ENCODE measurements around the gene CYB5R2. TPM values are rescaled to one million over a fixed set of nuclear protein-coding genes. Genes with fewer than 3 reads are reported as not detected.

Gene CYB5R2
- total RNA-seq, 2 experiments from 2014 or later: not detected

DNA sequence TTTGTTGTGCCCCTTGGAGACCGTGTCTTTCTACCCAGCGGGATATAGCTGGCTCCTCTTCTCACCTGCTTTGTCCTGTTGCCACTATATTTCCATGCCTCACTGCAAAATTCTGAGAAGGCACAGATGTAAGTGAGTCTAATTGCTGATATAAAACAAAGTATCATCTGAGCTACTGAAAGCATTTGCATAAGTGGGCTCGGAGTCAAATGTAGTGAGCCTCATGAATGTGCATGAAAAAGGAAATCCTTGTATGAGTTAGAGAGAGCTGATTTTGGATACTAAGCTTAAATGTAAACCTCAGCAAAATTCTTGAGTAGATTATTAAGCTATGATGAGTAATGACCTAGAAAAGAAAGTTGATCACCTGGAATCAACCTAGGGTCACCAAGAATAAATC lies 19.1 kb upstream of the CYB5R2 start:
- intact Hi-C loops (cut with micrococcal nuclease; ENCODE audit: unreplicated experiment): loop anchor here (5.0 kb wide), 1 partner anchor 250 kb away; no protein-coding TSS in a partner anchor
- H3K4me1 ChIP-seq (ENCODE audit: insufficient read depth, low read length, poor library complexity, severe bottlenecking): no peaks in the 10 kb centered on the region
- H3K36me3 ChIP-seq (ENCODE audit: insufficient read depth, low read length): no peaks in the 10 kb centered on the region
- no peak overlapping the region for H3K27ac ChIP-seq (ENCODE audit: low read depth, low read length, poor library complexity, severe bottlenecking)
- POLR2A ChIA-PET: interaction anchor here (1.2 kb wide), 1 partner anchor 13 kb away, joined by 3 read pairs; no protein-coding TSS in a partner anchor
- BruUV-seq (replicated peaks): no TSS peak
- TF ChIP-seq, protein P1, sequence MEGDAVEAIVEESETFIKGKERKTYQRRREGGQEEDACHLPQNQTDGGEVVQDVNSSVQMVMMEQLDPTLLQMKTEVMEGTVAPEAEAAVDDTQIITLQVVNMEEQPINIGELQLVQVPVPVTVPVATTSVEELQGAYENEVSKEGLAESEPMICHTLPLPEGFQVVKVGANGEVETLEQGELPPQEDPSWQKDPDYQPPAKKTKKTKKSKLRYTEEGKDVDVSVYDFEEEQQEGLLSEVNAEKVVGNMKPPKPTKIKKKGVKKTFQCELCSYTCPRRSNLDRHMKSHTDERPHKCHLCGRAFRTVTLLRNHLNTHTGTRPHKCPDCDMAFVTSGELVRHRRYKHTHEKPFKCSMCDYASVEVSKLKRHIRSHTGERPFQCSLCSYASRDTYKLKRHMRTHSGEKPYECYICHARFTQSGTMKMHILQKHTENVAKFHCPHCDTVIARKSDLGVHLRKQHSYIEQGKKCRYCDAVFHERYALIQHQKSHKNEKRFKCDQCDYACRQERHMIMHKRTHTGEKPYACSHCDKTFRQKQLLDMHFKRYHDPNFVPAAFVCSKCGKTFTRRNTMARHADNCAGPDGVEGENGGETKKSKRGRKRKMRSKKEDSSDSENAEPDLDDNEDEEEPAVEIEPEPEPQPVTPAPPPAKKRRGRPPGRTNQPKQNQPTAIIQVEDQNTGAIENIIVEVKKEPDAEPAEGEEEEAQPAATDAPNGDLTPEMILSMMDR (conservative IDR thresholded peaks at IDR 0.05; ENCODE audit: low read length): no peak
- TF ChIP-seq EZH2phosphoT487 (IDR thresholded peaks at IDR 0.05; ENCODE audit: borderline replicate concordance, low read depth, low read length): no peak
- no peak overlapping the region for H3K4me2 ChIP-seq (ENCODE audit: low read length)
- no peaks in the 10 kb centered on the region for H3K9me3 ChIP-seq (ENCODE audit: low read length)
- no peaks in the 10 kb centered on the region for H3K79me2 ChIP-seq (ENCODE audit: insufficient read depth, low read depth, low read length)
- no peaks in the 10 kb centered on the region for H4K20me1 ChIP-seq (ENCODE audit: insufficient read depth, low read length)
- H3K9me2 ChIP-seq (ENCODE audit: insufficient read depth, low read length): no peaks in the 10 kb centered on the region
- no peak overlapping the region for H2AFZ ChIP-seq (ENCODE audit: low read length)
- DNase-seq (ENCODE audit: low spot score): no peak
- H3K4me3 ChIP-seq (ENCODE audit: low read depth, low read length, poor library complexity, severe bottlenecking): no peak overlapping the region
- CTCF ChIA-PET (ENCODE audit: unreplicated experiment): interaction anchor here (0.6 to 0.8 kb wide), 2 partner anchors 117 to 339 kb away, joined by 3 read pairs; no protein-coding TSS in a partner anchor

DNA sequence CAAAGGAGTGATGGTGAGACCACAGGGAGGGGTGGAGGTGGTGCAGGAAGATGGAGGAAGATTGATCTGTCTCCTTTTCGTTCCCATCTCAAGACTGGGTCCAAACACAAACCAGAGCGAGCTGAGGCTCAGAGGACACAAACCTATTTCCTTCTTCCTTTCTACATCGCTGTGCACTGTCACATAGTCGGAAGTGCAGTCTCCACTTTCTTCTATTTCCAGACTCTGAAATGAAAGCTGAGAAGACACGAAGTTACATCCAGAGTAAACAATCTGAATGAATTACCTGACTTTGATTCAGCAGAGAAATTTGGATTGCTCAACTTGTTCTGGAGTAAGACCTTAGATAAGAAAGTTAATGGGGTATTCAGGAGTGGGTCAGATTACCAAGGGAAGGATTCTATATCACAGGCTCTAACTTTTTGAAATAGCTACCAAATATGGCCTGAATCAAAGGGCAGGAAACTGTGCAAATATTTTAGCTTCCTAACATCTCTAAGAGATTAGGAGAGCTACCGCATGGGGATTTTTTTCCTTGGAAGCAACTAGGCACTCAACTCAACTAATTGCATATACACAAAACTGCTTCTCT lies 18.6 kb upstream of the CYB5R2 start:
- POLR2A ChIA-PET: interaction anchor here (1.2 kb wide), 1 partner anchor 13 kb away, joined by 3 read pairs; no protein-coding TSS in a partner anchor
- H2AFZ ChIP-seq (ENCODE audit: low read length): no peak overlapping the region
- H3K79me2 ChIP-seq (ENCODE audit: insufficient read depth, low read depth, low read length): no peaks in the 10 kb centered on the region
- intact Hi-C loops (cut with micrococcal nuclease; ENCODE audit: unreplicated experiment): loop anchor here (5.0 kb wide), 1 partner anchor 250 kb away; no protein-coding TSS in a partner anchor
- CTCF ChIA-PET (ENCODE audit: unreplicated experiment): no interaction called here
- H3K4me3 ChIP-seq (ENCODE audit: low read depth, low read length, poor library complexity, severe bottlenecking): no peak overlapping the region
- TF ChIP-seq, protein P1 (conservative IDR thresholded peaks at IDR 0.05; ENCODE audit: low read length): no peak
- no peak for TF ChIP-seq EZH2phosphoT487 (IDR thresholded peaks at IDR 0.05; ENCODE audit: borderline replicate concordance, low read depth, low read length)
- no peaks in the 10 kb centered on the region for H3K9me3 ChIP-seq (ENCODE audit: low read length)
- no peaks in the 10 kb centered on the region for H4K20me1 ChIP-seq (ENCODE audit: insufficient read depth, low read length)
- H3K36me3 ChIP-seq (ENCODE audit: insufficient read depth, low read length): no peaks in the 10 kb centered on the region
- no peak overlapping the region for H3K27ac ChIP-seq (ENCODE audit: low read depth, low read length, poor library complexity, severe bottlenecking)
- no TSS peak for BruUV-seq (replicated peaks)
- H3K4me2 ChIP-seq (ENCODE audit: low read length): no peak overlapping the region
- no peaks in the 10 kb centered on the region for H3K9me2 ChIP-seq (ENCODE audit: insufficient read depth, low read length)
- no peaks in the 10 kb centered on the region for H3K4me1 ChIP-seq (ENCODE audit: insufficient read depth, low read length, poor library complexity, severe bottlenecking)
- DNase-seq (ENCODE audit: low spot score): no peak

DNA sequence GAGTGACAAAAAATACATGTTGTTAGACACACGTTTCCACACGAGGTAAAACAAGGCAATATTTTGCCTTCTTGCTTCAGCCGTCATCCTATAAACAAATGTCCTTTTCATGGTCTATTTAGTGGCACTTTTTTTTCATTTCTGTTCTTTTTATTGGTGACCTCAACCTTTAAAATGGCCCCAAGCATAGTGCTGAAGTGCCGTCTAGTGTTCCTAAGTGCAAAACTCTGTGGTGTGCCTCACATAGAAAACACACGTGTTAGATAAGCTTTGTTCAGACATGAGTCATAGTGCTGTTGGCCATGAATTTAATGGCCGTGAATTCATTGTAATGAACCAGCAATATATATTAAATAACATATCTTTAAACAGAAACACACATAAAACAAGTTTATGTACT lies 17.3 kb upstream of the CYB5R2 start:
- Histone ChIP-seq H3K4me3 (ENCODE audit: low read depth, low read length, poor library complexity, severe bottlenecking) (no peak overlapping the region), H3K9me2 (ENCODE audit: insufficient read depth, low read length) (no peaks in the 10 kb centered on the region), H3K27ac (ENCODE audit: low read depth, low read length, poor library complexity, severe bottlenecking) (no peak overlapping the region), H4K20me1 (ENCODE audit: insufficient read depth, low read length) (no peaks in the 10 kb centered on the region), H2AFZ (ENCODE audit: low read length) (0 out of 2 replicates have a peak overlapping the region, but pooled peaks have one; percentile 27), H3K36me3 (ENCODE audit: insufficient read depth, low read length) (no peaks in the 10 kb centered on the region), H3K9me3 (ENCODE audit: low read length) (no peaks in the 10 kb centered on the region), H3K79me2 (ENCODE audit: insufficient read depth, low read depth, low read length) (no peaks in the 10 kb centered on the region), H3K4me2 (ENCODE audit: low read length) (no peak overlapping the region), H3K4me1 (ENCODE audit: insufficient read depth, low read length, poor library complexity, severe bottlenecking) (no peaks in the 10 kb centered on the region)
- ChIA-PET CTCF (ENCODE audit: unreplicated experiment) (no interaction called here), POLR2A (no interaction called here)
- no TSS peak for BruUV-seq (replicated peaks)
- no peak for DNase-seq (ENCODE audit: low spot score)
- TF ChIP-seq, protein P1 (conservative IDR thresholded peaks at IDR 0.05; ENCODE audit: low read length): no peak
- TF ChIP-seq EZH2phosphoT487 (IDR thresholded peaks at IDR 0.05; ENCODE audit: borderline replicate concordance, low read depth, low read length): no peak
- intact Hi-C loops (cut with micrococcal nuclease; ENCODE audit: unreplicated experiment): loop anchor here (5.0 kb wide), 1 partner anchor 248 kb away; no protein-coding TSS in a partner anchor

Data from OCI-LY7 (cell line).